ENCODE measurements around the gene SMOC2. TPM values are rescaled to one million over a fixed set of nuclear protein-coding genes. Genes with fewer than 3 reads are reported as not detected.

Gene SMOC2
- total and polyA plus RNA-seq, 8 donors = 7.1 to 18.8 (median 9.5) TPM

DNA sequence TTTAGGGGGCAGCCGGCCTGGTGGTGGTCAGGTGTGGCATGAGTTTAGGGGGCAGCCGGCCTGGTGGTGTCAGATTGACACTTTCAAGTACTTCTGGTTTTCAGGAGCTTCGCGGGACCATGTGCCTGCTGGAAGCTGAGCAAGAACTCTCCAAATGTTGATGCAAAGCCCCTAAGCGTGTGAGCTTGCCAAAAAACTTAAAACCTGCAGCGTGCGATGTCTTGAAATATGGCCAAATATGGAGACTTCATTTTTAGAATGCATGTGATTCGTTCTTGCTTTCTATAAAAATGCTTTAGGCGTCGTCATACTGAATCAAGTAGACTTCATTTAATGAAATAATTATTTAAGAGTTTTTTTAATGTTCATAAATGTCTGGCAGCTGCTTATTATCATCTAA, 149.4 kb downstream of the SMOC2 start:
- Histone ChIP-seq H3K4me3 (no peak overlapping the region), H3K27me3 (peaks cover 0 to 10% of the 10 kb centered on the region in 2 donors), H3K27ac (no peak overlapping the region), H3K4me1 (no peaks in the 10 kb centered on the region), H3K9me3 (peaks cover 0 to 2% of the 10 kb centered on the region in 2 donors), H3K36me3 (no peaks in the 10 kb centered on the region)
- intact Hi-C loops (cut with DNase I) = no loop called here
- DNase-seq (peak in 1 of 4 donors; percentile 20), ATAC-seq (no peak)
- TF ChIP-seq, protein P1, sequence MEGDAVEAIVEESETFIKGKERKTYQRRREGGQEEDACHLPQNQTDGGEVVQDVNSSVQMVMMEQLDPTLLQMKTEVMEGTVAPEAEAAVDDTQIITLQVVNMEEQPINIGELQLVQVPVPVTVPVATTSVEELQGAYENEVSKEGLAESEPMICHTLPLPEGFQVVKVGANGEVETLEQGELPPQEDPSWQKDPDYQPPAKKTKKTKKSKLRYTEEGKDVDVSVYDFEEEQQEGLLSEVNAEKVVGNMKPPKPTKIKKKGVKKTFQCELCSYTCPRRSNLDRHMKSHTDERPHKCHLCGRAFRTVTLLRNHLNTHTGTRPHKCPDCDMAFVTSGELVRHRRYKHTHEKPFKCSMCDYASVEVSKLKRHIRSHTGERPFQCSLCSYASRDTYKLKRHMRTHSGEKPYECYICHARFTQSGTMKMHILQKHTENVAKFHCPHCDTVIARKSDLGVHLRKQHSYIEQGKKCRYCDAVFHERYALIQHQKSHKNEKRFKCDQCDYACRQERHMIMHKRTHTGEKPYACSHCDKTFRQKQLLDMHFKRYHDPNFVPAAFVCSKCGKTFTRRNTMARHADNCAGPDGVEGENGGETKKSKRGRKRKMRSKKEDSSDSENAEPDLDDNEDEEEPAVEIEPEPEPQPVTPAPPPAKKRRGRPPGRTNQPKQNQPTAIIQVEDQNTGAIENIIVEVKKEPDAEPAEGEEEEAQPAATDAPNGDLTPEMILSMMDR (IDR thresholded peaks at IDR 0.05) = no peak

DNA sequence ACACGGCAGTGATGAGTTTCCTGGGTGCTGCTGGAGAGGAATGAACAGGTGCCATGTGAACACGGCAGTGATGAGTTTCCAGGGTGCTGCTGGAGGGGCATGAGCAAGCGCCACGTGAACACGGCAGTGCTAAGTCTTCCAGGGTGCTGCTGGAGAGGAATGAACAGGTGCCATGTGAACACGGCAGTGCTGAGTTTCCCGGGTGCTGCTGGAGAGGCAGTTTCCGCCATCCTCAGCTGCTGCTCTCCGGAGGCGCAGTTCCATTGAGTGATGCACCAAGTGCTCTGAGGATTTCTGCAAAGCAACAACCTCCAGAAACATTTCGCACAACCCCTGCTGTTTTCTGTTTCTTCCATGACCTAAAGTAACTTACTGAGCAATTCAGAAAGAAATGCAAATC, 155.4 kb downstream of the SMOC2 start:
- H3K27ac ChIP-seq = no peak overlapping the region
- no peak overlapping the region for H3K4me3 ChIP-seq
- H3K4me1 ChIP-seq = no peaks in the 10 kb centered on the region
- peaks cover 0 to 24% of the 10 kb centered on the region in 2 donors for H3K27me3 ChIP-seq
- no peaks in the 10 kb centered on the region for H3K36me3 ChIP-seq
- DNase-seq (no peak), ATAC-seq (no peak)
- peaks cover 0 to 2% of the 10 kb centered on the region in 2 donors for H3K9me3 ChIP-seq
- TF ChIP-seq, protein P1 (IDR thresholded peaks at IDR 0.05) = no peak
- intact Hi-C loops (cut with DNase I) = no loop called here

DNA sequence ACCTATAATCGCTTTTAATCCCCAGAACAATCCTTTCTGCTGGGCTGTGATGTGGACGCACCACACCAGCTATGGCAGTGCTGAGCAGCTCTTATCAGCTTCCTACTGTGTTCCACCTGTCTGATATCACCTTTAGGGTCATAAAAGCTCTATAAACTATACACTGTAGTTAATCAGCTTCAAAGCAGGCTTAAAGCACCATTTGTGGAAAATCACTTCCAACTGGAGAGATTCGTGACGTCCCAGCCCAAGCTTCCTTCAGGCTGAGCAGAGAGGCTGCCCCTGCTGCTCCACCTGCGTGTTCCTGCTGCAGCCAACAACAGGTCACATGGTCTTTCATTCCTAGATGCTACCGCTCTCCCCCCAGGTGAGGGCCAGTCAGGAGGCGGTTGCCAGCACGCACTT, 156.5 kb downstream of the SMOC2 start:
- DNase-seq = no peak
- no peak overlapping the region for H3K27ac ChIP-seq
- ATAC-seq = no peak
- H3K9me3 ChIP-seq = peaks cover 0 to 2% of the 10 kb centered on the region in 2 donors
- peaks cover 0 to 34% of the 10 kb centered on the region in 2 donors for H3K27me3 ChIP-seq
- intact Hi-C loops (cut with DNase I) = no loop called here
- H3K36me3 ChIP-seq = no peaks in the 10 kb centered on the region
- TF ChIP-seq, protein P1 (IDR thresholded peaks at IDR 0.05) = no peak
- no peaks in the 10 kb centered on the region for H3K4me1 ChIP-seq
- no peak overlapping the region for H3K4me3 ChIP-seq

DNA sequence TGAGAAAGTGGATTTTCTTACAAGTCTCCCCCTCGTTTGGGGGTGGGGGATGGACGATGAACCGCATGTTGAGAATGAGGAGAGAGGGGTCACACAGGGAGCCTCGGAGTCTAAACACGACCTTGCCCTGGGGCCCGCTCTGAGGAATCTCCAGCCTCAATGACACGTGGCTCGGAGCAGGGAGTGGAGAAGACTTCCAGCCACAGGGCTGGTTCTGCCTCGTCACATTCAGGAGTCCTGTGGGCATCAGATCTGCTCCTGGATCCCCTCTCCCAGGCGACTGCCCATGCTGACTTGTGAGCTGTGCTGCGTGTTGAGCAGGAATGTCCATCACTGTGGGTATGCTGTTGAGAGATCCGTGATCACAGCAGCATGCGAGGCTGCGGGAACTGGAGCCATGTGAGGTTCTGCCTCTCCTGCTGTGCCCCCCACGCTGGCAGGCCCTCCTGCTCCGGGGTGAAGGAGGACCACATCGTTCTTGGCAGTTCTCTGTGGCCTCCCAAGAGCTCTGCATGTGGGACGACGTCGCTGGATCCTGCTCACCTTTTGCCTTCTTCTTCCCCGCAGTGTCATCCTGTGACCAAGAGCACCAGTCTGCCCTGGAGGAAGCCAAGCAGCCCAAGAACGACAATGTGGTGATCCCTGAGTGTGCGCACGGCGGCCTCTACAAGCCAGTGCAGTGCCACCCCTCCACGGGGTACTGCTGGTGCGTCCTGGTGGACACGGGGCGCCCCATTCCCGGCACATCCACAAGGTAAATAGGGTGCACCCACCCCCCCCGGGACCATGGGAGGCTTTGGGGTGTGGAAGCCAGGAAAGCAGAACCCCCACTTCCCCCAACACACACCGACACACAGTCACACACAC, 157.5 kb downstream of the SMOC2 start:
- H3K4me3 ChIP-seq = no peak overlapping the region
- intact Hi-C loops (cut with DNase I) = no loop called here
- ATAC-seq = no peak

DNA sequence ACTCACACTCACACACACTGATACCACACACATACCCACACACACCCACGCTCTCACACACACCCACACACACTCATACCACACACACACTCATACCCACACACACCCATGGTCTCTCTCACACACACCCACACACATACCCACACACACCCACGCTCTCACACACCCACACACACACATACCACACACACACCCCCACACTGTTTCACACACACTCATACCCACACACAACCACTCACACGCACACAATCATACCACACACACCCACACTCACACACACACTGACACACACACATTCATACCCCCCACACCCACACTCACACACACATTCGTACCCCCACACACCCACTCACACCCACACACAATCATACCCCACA, 158.1 kb downstream of the SMOC2 start:
- TF ChIP-seq, protein P1 (IDR thresholded peaks at IDR 0.05) = no peak
- ATAC-seq (no peak), DNase-seq (no peak)
- Histone ChIP-seq H3K4me1 (no peaks in the 10 kb centered on the region), H3K27me3 (peaks cover 0 to 39% of the 10 kb centered on the region in 2 donors), H3K9me3 (peaks cover 0 to 2% of the 10 kb centered on the region in 2 donors), H3K27ac (no peak overlapping the region), H3K4me3 (no peak overlapping the region), H3K36me3 (no peaks in the 10 kb centered on the region)
- intact Hi-C loops (cut with DNase I) = no loop called here

More for the DNA sequence above, 157.5 kb downstream of the SMOC2 start:
- no peaks in the 10 kb centered on the region for H3K4me1 ChIP-seq
- no peak for DNase-seq
- TF ChIP-seq, protein P1 (IDR thresholded peaks at IDR 0.05) = no peak
- H3K27me3 ChIP-seq = peaks cover 0 to 39% of the 10 kb centered on the region in 2 donors
- peaks cover 0 to 2% of the 10 kb centered on the region in 2 donors for H3K9me3 ChIP-seq
- no peaks in the 10 kb centered on the region for H3K36me3 ChIP-seq
- no peak overlapping the region for H3K27ac ChIP-seq
